Left hindlimb (tissue), 1 donor: ENCODE data around the gene CXCL11.
"Not testable (repeated sequence)": the region's sequence is repeated elsewhere in the genome, so short reads cannot be mapped to it uniquely, and the experiment has no call there.

Experiments
- DNase-seq: peaks from one replicate; pipeline ENCODE4 v3.0.0-alpha.2; 2018

Gene CXCL11

GRCh38 chr4:76035799-76036380 lies at the start of gene CXCL11:
Gene CXCL11 (minus strand): TSS chr4:76036070. CDS start chr4:76035987, 83 bp downstream.
- DNase-seq: no peak

DNA sequence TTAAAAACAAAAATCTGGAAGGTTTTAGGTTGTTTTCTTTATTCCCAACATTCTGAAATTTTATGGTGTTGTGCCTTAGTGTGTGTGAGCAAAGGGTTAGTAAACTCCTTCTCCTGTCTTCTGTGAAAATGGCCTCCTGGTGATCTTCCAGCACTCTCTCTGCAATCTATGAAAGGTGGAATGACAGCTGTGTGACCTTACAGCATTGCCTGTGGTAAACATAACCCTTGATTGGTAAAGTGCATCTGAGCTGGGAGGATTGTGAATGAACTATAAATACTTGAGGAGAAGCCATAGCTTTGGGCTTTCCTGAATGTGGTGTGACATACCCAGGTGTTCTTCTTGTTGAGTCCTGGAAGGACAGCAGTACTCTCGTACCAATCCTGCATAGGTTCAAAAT lies 48.7 kb upstream of the CXCL11 start:
- no peak for DNase-seq

- DNase-seq: no peak
These were observed 47.6 kb upstream of the CXCL11 start for GRCh38 chr4:76083386-76083988.

GRCh38 chr4:76078033-76078613 lies 42.3 kb upstream of the CXCL11 start:
- DNase-seq: no peak

- DNase-seq: no peak
These were observed 39.2 kb upstream of the CXCL11 start for GRCh38 chr4:76074993-76075600.

DNA sequence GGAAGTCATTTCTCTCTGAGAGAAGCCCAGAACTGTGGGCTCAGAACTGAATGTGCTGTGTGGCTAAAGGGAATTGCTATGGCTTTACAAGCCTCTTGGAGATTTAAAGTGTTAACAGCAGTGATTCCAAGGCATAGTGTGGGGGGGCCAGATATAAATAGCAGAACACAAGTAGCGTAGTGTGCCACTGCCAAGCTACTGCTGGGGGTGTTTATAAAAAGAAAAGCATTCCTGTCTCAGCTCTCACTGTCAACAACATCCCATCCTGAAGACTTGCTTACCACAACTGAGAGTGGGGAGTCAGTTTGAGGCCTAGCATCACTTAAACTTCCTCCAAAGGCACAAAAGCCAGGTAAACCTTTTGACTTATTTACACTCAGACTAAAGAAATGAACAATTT lies 38.6 kb upstream of the CXCL11 start, which contains the start of gene ART3:
ART3 (plus strand) TSS at position 242 of the 400 bp plus-strand sequence. CDS start 1,181 bp downstream, outside the sequence.
- no peak for DNase-seq

DNA sequence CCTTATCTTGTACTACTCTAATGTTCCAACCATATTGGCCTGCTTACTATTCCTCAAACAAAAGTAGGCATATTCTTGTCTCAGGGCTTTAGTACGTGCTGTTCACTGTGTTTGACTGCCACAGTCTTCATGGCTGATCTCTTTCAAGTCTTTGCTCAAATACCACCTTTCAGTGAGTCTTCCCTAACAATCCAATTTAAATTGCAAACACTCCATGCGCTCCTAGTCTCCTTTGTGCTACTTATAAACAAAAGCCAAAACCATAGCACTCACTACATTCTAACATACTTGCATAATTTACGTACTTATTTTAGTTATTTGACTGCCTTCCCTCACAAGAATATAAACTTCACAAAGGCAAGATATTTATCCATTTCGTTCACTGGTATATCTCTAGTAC lies 36.9 kb upstream of the CXCL11 start:
- DNase-seq: no peak

DNA sequence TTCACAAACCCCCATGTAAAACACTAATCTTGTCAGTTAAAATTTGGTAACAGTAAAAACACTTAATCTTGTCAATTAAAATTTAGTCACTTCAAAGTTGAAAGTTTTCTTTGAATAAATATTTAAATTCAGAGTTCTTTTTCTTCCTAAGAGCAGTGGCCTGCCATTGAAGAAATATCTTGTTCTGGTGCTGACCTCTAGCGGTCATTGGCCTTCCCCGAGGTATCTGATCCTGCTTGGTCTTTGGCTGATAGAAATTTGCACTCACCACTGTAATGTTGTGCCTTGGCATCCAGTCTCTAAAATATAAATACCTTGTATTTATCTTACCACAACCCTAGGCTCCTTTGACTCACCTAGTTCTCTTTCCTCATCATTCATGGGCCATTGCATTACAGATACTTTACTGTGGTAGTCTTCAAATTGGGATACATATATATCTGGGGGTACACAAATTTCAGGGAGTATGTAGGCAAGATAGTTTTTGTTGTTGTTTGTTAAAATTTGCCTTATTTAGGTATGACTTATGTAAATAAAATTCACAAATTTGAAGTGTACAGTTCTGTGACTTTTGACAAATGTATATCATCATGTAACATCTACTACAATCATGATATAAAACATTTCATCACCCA lies 31.9 kb upstream of the CXCL11 start:
- peak; percentile 54 for DNase-seq

- no peak for DNase-seq
These were observed 30.7 kb upstream of the CXCL11 start for GRCh38 chr4:76066546-76066945.

GRCh38 chr4:76061982-76062381 lies 26.1 kb upstream of the CXCL11 start:
- DNase-seq: no peak

GRCh38 chr4:76061421-76061820 lies 25.6 kb upstream of the CXCL11 start:
- DNase-seq: no peak

- no peak for DNase-seq
These were observed 24.6 kb upstream of the CXCL11 start for GRCh38 chr4:76060506-76060905.

DNA sequence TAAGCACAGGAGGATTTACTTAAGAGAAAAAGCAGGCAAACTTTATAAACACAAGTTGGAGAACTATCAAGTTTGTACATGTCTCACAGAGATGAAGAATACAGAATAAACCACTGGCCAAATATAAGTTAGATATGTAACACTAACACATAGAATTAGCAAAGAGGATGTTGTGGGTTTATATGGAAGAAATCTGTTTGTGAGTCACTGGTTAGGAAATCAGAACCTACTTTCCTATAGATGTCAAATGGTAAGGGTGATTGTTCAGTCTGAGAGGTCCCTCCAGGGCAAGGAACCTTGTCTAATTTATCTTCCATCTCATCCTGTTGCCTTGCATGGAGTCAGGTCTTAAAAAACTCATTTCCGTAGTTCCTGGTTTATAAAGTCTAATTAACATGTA lies 23.9 kb upstream of the CXCL11 start:
- DNase-seq: no peak

DNA sequence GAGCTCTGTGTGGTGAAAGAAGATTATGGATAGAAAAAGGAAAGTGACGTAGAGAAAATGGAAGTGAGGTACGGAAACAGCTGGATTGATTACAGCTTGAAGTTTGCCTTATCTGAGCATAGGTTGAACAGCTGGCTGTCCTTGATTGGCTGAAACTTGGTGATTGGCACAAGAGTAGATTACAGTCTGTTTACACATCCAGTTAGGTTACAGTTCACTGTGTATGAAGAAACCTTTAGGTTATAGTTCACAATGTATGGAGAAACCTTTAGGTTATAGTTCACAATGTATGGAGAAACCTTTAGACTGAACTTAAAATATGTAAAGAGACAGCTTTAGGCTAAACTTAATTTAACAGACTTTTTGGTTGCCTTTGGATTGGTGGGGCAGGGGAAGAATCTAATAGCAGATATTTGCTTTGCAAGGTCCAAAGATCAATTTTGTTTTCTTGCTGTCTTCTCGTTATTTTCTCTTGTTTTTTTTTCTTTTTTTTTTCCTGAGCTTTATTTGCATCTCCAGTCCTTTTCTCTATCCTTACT lies 23.1 kb upstream of the CXCL11 start:
- DNase-seq: no peak

DNA sequence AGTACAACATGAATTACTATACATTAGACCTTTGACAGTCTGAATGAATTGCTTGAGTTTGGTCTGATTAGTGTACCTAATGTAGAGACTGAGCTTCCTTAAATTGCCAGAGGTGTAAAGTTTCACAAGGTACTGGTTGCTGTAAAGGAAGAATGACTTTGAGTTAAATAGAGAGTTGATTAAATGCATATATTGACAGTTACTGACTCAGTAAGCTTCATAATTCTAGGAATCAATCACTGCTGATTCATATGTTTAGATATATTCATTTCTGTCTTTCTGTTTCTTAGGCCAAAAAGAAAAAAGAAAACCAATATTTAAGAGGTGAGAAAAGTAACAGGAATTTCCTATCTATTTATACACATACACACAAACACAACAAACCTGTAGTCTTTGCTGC lies 22.4 kb upstream of the CXCL11 start:
- DNase-seq: no peak

DNA sequence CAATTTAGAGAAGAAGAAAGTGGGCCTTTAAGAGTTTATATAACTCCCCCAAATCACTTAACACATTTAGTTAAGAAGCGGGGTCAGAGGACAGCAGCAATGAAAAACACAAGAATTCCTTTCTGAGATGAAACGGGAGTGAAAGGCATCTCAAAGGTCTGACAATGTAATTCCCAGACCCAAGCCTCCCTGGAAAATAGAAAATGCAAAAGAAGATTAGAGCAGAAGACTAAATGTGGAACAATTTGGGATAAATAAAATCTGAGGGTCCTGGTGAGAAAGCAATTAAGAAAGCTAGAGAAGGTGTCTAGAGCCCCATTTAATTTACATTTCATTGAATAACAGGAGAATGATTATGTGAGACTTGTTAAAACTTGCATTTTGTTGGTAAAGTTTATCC lies 19.6 kb upstream of the CXCL11 start:
- no peak for DNase-seq

- no peak for DNase-seq
These were observed 19.1 kb upstream of the CXCL11 start for GRCh38 chr4:76055016-76055415.

DNA sequence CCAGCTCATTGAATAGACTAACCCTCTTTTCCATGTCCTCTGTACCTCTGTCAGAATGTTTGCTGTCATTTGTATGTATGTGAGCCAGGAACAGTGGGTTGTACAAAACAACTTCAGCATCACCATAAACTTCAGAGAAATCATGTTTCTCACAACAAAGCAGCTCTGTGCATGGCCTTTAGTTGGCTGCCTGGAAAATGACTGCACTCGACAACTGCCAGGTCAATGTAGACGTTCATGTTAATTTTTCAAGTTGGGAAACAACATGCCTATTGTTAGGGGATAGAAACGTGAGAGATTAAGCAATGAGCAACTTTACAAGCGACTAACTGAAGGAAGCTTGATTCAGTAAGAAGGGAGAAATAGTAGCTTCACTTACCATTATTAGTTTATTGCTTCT lies 17.9 kb upstream of the CXCL11 start:
- DNase-seq: no peak

DNA sequence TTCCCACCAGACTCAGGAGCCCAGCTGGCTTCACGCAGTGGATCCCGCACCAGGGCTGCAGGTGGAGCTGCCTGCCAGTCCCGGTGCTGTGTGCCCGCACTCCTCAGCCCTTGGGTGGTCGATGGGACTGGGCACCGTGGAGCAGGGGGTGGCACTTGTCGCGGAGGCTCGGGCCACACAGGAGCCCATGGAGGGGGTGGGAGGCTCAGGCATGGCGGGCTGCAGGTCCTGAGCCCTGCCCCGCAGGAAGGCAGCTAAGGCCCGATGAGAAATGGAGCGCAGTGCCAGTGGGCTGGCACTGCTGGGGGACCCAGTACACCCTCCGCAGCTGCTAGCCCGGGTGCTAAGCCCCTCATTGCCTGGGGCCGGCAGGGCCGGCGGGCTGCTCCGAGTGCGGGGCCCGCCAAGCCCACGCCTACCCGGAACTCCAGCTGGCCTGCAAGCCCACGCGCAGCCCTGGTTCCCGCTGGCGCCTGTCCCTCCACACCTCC lies 14.7 kb upstream of the CXCL11 start:
- not testable (repeated sequence) for DNase-seq

DNA sequence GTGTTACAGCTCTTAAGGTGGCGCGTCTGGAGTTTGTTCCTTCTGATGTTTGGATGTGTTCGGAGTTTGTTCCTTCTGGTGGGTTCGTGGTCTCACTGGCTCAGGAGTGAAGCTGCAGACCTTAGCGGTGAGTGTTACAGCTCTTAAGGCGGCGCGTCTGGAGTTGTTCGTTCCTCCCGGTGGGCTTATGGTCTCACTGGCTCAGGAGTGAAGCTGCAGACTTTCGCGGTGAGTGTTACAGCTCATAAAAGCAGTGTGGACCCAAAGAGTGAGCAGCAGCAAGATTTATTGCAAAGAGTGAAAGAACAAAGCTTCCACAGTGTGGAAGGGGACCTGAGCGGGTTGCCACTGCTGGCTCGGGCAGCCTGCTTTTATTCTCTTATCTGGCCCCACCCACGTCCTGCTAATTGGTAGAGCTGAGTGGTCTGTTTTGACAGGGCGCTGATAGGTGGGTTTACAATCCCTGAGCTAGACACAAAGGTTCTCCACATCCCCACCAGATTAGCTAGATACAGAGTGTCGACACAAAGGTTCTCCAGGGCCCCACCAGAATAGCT lies 14.1 kb upstream of the CXCL11 start:
- not testable (repeated sequence) for DNase-seq

- DNase-seq: not testable (repeated sequence)
These were observed 8.8 kb upstream of the CXCL11 start for GRCh38 chr4:76044686-76045085.

DNA sequence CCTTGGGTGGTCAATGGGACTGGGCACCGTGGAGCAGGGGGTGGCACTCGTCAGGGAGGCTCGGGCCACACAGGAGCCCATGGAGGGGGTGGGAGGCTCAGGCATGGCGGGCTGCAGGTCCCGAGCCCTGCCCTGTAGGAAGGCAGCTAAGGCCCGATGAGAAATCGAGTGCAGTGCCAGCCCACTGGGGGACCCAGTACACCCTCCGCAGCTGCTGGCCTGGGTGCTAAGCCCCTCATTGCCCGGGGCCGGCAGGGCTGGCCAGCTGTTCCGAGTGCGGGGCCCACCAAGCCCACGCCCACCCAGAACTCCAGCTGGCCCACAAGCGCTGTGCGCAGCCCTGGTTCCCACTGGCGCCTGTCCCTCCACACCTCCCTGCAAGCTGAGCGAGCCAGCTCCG lies 7.4 kb upstream of the CXCL11 start:
- not testable (repeated sequence) for DNase-seq
